H9 (cell line): ENCODE results near the gene ESRRA. TPM values are rescaled to one million over a fixed set of nuclear protein-coding genes. Genes with fewer than 3 reads are reported as not detected.

Source experiments
- DNase-seq: peaks from one replicate; pipeline ENCODE4 v3.0.0-alpha.2; 2017
- H2AFZ ChIP-seq: one replicate; pipeline ENCODE4 v1.6.1; 2013; ENCODE audit warnings: mild to moderate bottlenecking, low read length, control low read depth, moderate library complexity
- H2AK5ac ChIP-seq: 2 replicates; pipeline ENCODE4 v1.6.1; 2013; ENCODE audit warnings: low read length, control low read depth, mixed read lengths; ENCODE audit not compliant: insufficient read length
- H2BK120ac ChIP-seq: one replicate; pipeline ENCODE4 v1.6.1; 2013; ENCODE audit warnings: low read depth, mild to moderate bottlenecking, low read length, control low read depth, inconsistent platforms; ENCODE audit not compliant: poor library complexity, severe bottlenecking
- H2BK12ac ChIP-seq: 2 replicates; pipeline ENCODE4 v1.6.1; 2013; ENCODE audit warnings: low read length, control low read depth, mixed read lengths, low read depth; ENCODE audit not compliant: insufficient read length
- H2BK15ac ChIP-seq: 2 replicates; pipeline ENCODE4 v1.6.1; 2013; ENCODE audit warnings: low read depth, low read length, control low read depth
- H2BK20ac ChIP-seq: one replicate; pipeline ENCODE4 v1.6.1; 2013; ENCODE audit warnings: low read depth, mild to moderate bottlenecking, low read length, control low read depth, inconsistent platforms; ENCODE audit not compliant: poor library complexity, severe bottlenecking
- H2BK5ac ChIP-seq: 2 replicates; pipeline ENCODE4 v1.6.1; 2013; ENCODE audit warnings: low read length, control low read depth, mixed read lengths; ENCODE audit not compliant: insufficient read length
- H3K14ac ChIP-seq: 2 replicates; pipeline ENCODE4 v1.6.1; 2013; ENCODE audit warnings: low read length, control low read depth; ENCODE audit not compliant: insufficient read depth
- H3K18ac ChIP-seq: 2 replicates; pipeline ENCODE4 v1.6.1; 2013; ENCODE audit warnings: low read depth, mild to moderate bottlenecking, mixed read lengths, low read length, control low read depth; ENCODE audit not compliant: insufficient read length
- H3K23ac ChIP-seq: 2 replicates; pipeline ENCODE4 v1.6.1; 2013; ENCODE audit warnings: low read length, control low read depth, mixed read lengths, low read depth; ENCODE audit not compliant: insufficient read length
- H3K23me2 ChIP-seq: 2 replicates; pipeline ENCODE4 v1.6.1; 2013; ENCODE audit warnings: low read depth, mild to moderate bottlenecking, mixed read lengths, low read length, control low read depth; ENCODE audit not compliant: insufficient read length, poor library complexity, severe bottlenecking
- H3K27ac ChIP-seq: 2 replicates; pipeline ENCODE4 v1.5.1; 2013; ENCODE audit warnings: low read length, control low read depth, mixed read lengths, low read depth; ENCODE audit not compliant: insufficient read length
- H3K27me3 ChIP-seq: 2 replicates; pipeline ENCODE4 v1.6.1; 2013; ENCODE audit warnings: low read length, control low read depth, inconsistent platforms; ENCODE audit not compliant: insufficient read depth
- H3K4ac ChIP-seq: 2 replicates; pipeline ENCODE4 v1.6.1; 2013; ENCODE audit warnings: low read depth, mild to moderate bottlenecking, control low read depth, inconsistent platforms, low read length, moderate library complexity
- H3K4me1 ChIP-seq: 2 replicates; pipeline ENCODE4 v1.6.1; 2013; ENCODE audit warnings: low read length, control low read depth, inconsistent platforms; ENCODE audit not compliant: insufficient read depth
- H3K4me2 ChIP-seq: 2 replicates; pipeline ENCODE4 v1.6.1; 2013; ENCODE audit warnings: low read length, control low read depth, mixed read lengths; ENCODE audit not compliant: insufficient read length, insufficient read depth
- H3K56ac ChIP-seq: 2 replicates; pipeline ENCODE4 v1.6.1; 2013; ENCODE audit warnings: low read depth, mild to moderate bottlenecking, mixed read lengths, low read length, control low read depth; ENCODE audit not compliant: insufficient read length
- H3K79me1 ChIP-seq: 2 replicates; pipeline ENCODE4 v1.6.1; 2013; ENCODE audit warnings: low read depth, mild to moderate bottlenecking, moderate library complexity, low read length, control low read depth, inconsistent platforms; ENCODE audit not compliant: insufficient read depth, poor library complexity, severe bottlenecking
- H3K79me2 ChIP-seq: 2 replicates; pipeline ENCODE4 v1.6.1; 2013; ENCODE audit warnings: low read length, control low read depth, inconsistent platforms; ENCODE audit not compliant: insufficient read depth
- H3K9ac ChIP-seq: 2 replicates; pipeline ENCODE4 v1.6.1; 2013; ENCODE audit warnings: low read length, control low read depth, mixed read lengths; ENCODE audit not compliant: insufficient read length; ENCODE audit errors: extremely low read depth
- H3K9me3 ChIP-seq: one replicate; pipeline ENCODE4 v1.6.1; 2013; ENCODE audit warnings: low read depth, low read length, inconsistent platforms; ENCODE audit not compliant: control insufficient read depth
- H3T11ph ChIP-seq: one replicate; pipeline ENCODE4 v1.6.1; 2013; ENCODE audit warnings: mild to moderate bottlenecking, low read length, control low read depth, inconsistent platforms
- H4K20me1 ChIP-seq: one replicate; pipeline ENCODE4 v1.6.1; 2013; ENCODE audit not compliant: control insufficient read depth, insufficient read length, insufficient read depth
- H4K5ac ChIP-seq: 2 replicates; pipeline ENCODE4 v1.6.1; 2013; ENCODE audit warnings: low read depth, mild to moderate bottlenecking, mixed read lengths, low read length, control low read depth; ENCODE audit not compliant: insufficient read length
- H4K8ac ChIP-seq: replicated peaks from 2 replicates; pipeline ENCODE4 v1.6.1; 2013; ENCODE audit warnings: low read length, control low read depth, mixed read lengths, low read depth; ENCODE audit not compliant: insufficient read length
- H4K91ac ChIP-seq: 2 replicates; pipeline ENCODE4 v1.6.1; 2013; ENCODE audit warnings: low read depth, mild to moderate bottlenecking, moderate library complexity, mixed read lengths, low read length, control low read depth; ENCODE audit not compliant: insufficient read length
- H3K27ac Mint-ChIP-seq, 3 experiments: 2 replicates in 2 of 3; 3 replicates in 1 of 3; pipeline ENCODE4 v1.8.0; 2020 to 2021; ENCODE audit warnings: mixed read lengths in 3 of 3, mild to moderate bottlenecking in 1 of 3, moderate library complexity in 1 of 3
- H3K27me3 Mint-ChIP-seq: 2 replicates; pipeline ENCODE4 v1.8.0; 2021; ENCODE audit warnings: low read depth, mild to moderate bottlenecking, moderate library complexity, mixed read lengths
- H3K36me3 Mint-ChIP-seq, 3 experiments: 2 replicates in 2 of 3; 3 replicates in 1 of 3; pipeline ENCODE4 v1.8.0; 2020 to 2021; ENCODE audit warnings: low read depth in 3 of 3, mixed read lengths in 3 of 3; ENCODE audit not compliant: insufficient read depth in 1 of 3
- H3K4me1 Mint-ChIP-seq, 2 experiments: 2 replicates each; pipeline ENCODE4 v1.8.0; 2020; ENCODE audit warnings: mixed read lengths in 2 of 2
- H3K4me3 Mint-ChIP-seq, 2 experiments: 2 replicates in 1 of 2; 3 replicates in 1 of 2; pipeline ENCODE4 v1.8.0; 2020 to 2021; ENCODE audit warnings: mild to moderate bottlenecking in 2 of 2, mixed read lengths in 2 of 2, moderate library complexity in 1 of 2
- H3K9me3 Mint-ChIP-seq, 2 experiments: 2 replicates in 1 of 2; 3 replicates in 1 of 2; pipeline ENCODE4 v1.8.0; 2020; ENCODE audit warnings: mild to moderate bottlenecking in 2 of 2, mixed read lengths in 2 of 2, moderate library complexity in 1 of 2
- CTCF ChIP-seq: fragments of 200-600 bp; sonication (generic); conservative IDR thresholded peaks from 3 replicates; pipeline ENCODE4 v1.8.0; 2021; ENCODE audit warnings: antibody characterized with exemption, mild to moderate bottlenecking
- WGBS: extraction: QIAGEN DNeasy Blood & Tissue Kit; methylation state at CpG from one replicate; pipeline ENCODE4 v1.1.7; 2013; ENCODE audit warnings: missing lambda C conversion rate, low lambda C conversion rate, mixed read lengths; ENCODE audit not compliant: insufficient read length; ENCODE audit errors: extremely low coverage; 5-methylcytosine and 5-hydroxymethylcytosine counted together
- total RNA-seq: library from RNA; stranded (reverse); gene quantifications from 2 replicates; pipeline ENCODE4 v1.2.1, GENCODE V29; 2021

ESRRA gene
- total RNA-seq, 1 experiment from 2014 or later = 42.3 TPM

DNA sequence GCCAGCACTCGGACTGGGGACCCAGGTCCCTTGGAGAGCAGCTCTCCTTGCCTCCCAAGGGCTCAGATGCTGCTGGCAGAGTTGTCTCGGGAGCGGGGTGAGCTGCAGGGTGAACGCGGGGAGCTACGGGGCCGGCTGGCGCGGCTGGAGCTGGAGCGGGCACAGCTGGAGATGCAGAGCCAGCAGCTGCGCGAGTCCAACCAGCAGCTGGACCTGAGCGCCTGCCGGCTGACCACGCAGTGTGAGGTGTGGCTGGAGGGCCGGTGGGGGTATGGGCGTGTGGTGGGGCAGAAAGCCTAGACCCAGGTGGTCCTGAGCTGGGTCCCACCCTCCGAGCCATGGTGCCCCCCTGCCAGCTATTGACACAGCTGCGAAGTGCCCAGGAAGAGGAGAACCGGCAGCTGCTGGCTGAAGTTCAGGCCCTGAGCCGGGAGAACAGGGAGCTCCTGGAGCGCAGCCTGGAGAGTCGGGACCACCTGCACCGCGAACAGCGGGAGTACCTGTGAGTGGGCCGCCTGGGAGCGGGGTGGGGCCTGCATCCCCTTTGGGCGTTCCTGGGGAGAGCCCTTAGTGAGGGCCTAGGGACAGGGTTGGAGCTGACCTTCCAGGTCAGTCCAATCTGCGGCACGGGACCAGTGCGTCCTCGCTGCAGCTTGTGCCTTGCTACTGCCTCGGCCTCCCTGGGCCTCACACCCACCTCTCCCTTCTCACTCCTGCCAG, 47.8 kb downstream of the ESRRA start:
- H3K9me3 Mint-ChIP-seq = no peaks in the 10 kb centered on the region
- peak overlapping the region in 2 of 3 experiments; percentile 44; a peak in 1 of 7 replicates for H3K27ac Mint-ChIP-seq
- H3K4me1 Mint-ChIP-seq = peaks cover 16 to 30% of the 10 kb centered on the region in 2 experiments

More for the DNA sequence above, 47.8 kb downstream of the ESRRA start:
- no peak overlapping the region for H3K56ac ChIP-seq
- H3K9me3 ChIP-seq = no peaks in the 10 kb centered on the region
- TF ChIP-seq CTCF = no peak
- Mint-ChIP-seq H3K4me3 (no peak overlapping the region), H3K36me3 (no peaks in the 10 kb centered on the region; a peak in 1 of 7 replicates), H3K27me3 (no peaks in the 10 kb centered on the region)
- no peak overlapping the region for H2BK120ac ChIP-seq
- no peak overlapping the region for H3K18ac ChIP-seq
- no peak overlapping the region for H3K4ac ChIP-seq
- H4K20me1 ChIP-seq = no peaks in the 10 kb centered on the region
- no CpG with 5 or more reads among the region's 34 CpGs for WGBS
- no peak overlapping the region for H2BK12ac ChIP-seq
- no peaks in the 10 kb centered on the region for H3K79me2 ChIP-seq
- no peak overlapping the region for H3K23ac ChIP-seq
- H3K79me1 ChIP-seq = no peaks in the 10 kb centered on the region
- no peak overlapping the region for H2AK5ac ChIP-seq
- no peak overlapping the region for H3K14ac ChIP-seq
- no peak overlapping the region for H4K91ac ChIP-seq
- no peak overlapping the region for H2BK5ac ChIP-seq
- H2AFZ ChIP-seq = no peak overlapping the region
- no peaks in the 10 kb centered on the region for H3K23me2 ChIP-seq
- no peak overlapping the region for H3K4me2 ChIP-seq
- H3K4me1 ChIP-seq = peaks cover 2% of the 10 kb centered on the region; the same call in 1 of the 2 replicates
- no peak overlapping the region for H3K27ac ChIP-seq
- no peaks in the 10 kb centered on the region; the same call in 1 of the 2 replicates for H3K27me3 ChIP-seq
- H4K5ac ChIP-seq = no peak overlapping the region
- H4K8ac ChIP-seq = no peak overlapping the region
- H3K9ac ChIP-seq = no peak overlapping the region
- no peak for DNase-seq
- no peak overlapping the region for H2BK15ac ChIP-seq
- no peak overlapping the region for H2BK20ac ChIP-seq
- H3T11ph ChIP-seq = no peak overlapping the region
